K562 treated with DMSO at 1 percent for 12 hours (cell line): ENCODE results near the gene CELA3A. TPM values are rescaled to one million over a fixed set of nuclear protein-coding genes. Genes with fewer than 3 reads are reported as not detected.

Experiments
- total RNA-seq: library from RNA; unstranded; fragments of 300-600 nt; gene quantifications from 2 replicates; pipeline ENCODE4 v1.2.3, GENCODE V29; 2022; ENCODE audit not compliant: insufficient read depth

CELA3A gene, protein sequence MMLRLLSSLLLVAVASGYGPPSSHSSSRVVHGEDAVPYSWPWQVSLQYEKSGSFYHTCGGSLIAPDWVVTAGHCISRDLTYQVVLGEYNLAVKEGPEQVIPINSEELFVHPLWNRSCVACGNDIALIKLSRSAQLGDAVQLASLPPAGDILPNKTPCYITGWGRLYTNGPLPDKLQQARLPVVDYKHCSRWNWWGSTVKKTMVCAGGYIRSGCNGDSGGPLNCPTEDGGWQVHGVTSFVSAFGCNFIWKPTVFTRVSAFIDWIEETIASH
- not detected in 2 replicates for total RNA-seq

DNA sequence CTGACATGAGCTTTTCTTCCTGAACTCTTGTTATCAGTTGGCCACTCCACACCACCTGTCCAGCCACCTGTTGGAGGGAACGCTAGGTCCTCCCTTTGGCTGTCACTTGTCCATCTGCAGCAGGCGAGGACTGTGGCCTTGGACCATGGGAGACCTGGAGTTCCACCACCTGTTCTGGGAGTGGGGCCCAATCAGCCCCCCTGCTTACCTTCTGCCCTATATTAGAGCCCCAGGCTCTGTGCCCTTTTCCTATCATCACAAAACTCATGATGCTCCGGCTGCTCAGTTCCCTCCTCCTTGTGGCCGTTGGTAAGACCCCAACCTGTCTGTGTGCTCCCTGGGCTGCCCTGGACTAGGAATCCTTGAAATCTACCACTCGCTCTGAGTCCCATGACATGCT lies at the start of gene CELA3A:
TSS of gene CELA3A (plus strand) at position 249 of the 400 bp plus-strand sequence. CDS start at position 267, 18 bp downstream.

DNA sequence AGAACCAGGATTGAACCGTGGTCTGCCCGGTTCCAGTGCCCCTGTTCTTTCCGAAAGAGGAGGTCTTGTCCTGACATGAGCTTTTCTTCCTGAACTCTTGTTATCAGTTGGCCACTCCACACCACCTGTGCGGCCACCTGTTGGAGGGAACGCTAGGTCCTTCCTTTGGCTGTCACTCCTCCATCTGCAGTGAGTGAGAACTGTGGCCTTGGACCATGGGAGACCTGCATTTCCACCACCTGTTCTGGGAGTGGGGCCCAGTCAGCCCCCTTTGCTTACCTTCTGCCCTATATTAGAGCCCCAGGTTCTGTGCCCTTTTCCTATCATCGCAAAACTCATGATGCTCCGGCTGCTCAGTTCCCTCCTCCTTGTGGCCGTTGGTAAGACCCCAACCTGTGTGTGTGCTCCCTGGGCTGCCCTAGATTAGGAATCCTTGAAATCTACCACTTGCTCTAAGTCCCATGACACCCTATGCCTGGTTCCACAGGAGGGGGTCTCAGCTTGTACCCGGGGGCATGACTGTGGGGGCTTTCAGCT lies 24.7 kb upstream of the CELA3A start, which contains the start of gene CELA3B:
TSS of gene CELA3B (plus strand) at position 320 of the 537 bp plus-strand sequence. CDS start at position 338, 18 bp downstream.

DNA sequence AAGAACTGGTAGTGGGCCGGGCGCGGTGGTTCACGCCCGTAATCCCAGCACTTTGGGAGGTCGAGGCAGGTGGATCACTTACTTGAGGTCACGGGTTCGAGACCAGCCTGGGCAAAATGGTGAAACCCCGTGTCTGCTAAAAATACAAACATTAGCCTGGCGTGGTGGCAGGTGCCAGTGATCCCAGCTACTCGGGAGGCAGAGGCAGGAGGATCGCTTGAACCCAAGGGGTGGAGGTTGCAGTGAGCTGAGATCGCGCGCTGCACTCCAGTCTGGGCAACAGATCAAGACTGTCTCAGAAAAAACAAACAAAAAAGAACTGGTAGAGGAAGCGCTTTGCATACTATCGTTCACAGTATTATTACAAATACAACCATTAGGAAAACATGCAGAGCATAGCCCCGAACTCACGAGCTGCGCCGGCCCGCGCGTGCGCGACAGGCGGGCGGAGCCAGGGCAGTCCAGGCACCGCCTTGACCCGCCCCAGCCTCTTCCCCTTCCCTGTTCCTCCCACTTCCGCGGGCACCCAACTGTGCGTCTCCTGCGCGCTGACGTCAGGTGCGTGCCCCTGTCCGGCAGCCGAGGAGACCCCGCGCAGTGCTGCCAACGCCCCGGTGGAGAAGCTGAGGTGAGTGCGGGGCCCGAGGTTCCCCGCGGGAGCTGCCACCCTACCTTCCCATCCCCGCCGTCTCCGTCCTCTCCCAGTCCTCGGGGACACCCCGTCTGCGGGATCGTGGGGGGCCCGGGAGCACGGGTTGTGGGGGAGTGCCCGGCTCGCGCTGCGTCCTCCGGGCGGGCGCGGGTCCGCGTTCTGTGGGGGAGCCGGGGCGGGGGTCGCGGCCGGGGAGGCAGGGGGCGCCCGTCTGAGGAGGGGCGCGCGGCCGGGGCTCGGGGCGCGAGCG lies 50.9 kb downstream of the CELA3A start, which contains the start of gene CDC42:
TSS of gene CDC42 (plus strand) at position 595 of the 902 bp plus-strand sequence. CDS start 25,770 bp downstream, outside the sequence.

Other genes with a start within 250 kb of the CELA3A start
- 28.1 and 83.4 TPM in 2 replicates for gene USP48, start 218.5 kb upstream of the CELA3A start, total RNA-seq
- gene LDLRAD2, start 189.4 kb upstream of the CELA3A start, total RNA-seq, result 0.48 TPM in 1 of 2 replicates, not detected in the other
- gene HSPG2, start 64.3 kb upstream of the CELA3A start, total RNA-seq, result 37.2 and 91.8 TPM in 2 replicates
- gene CELA3B, start 24.6 kb upstream of the CELA3A start, total RNA-seq, result not detected in 2 replicates
- 78.9 and 146 TPM in 2 replicates for gene CDC42, start 51.1 kb downstream of the CELA3A start, total RNA-seq
- gene WNT4, start 141.4 kb downstream of the CELA3A start, total RNA-seq, result not detected in 2 replicates